ENCODE results near the gene GRAMD2B. TPM values are rescaled to one million over a fixed set of nuclear protein-coding genes. Genes with fewer than 3 reads are reported as not detected.

GRAMD2B gene
- total RNA-seq, 1 donor, result 113 TPM

DNA sequence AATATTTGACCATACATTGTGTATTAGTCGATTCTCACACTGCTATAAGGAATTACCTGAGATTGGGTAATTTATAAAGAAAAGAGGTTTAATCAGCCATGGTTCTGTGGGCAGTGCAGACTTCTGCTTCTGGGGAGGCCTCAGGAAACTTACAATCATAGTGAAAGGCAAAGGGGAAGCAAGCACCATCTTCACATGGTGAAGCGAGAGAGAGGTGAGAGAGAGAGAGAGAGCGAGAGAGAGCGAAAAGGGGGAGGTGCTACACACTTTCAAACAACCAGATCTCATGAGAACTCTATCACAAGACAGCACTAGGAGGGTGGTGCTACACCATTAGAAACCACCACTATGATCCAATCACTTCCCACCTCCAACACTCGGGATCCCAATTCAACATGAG lies 4.1 kb upstream of the GRAMD2B start:
- H3K4me3 ChIP-seq (ENCODE audit: low read depth, low read length), result no peak overlapping the region
- DNase-seq (ENCODE audit: low read depth), result no peak
- TF ChIP-seq, protein P1, sequence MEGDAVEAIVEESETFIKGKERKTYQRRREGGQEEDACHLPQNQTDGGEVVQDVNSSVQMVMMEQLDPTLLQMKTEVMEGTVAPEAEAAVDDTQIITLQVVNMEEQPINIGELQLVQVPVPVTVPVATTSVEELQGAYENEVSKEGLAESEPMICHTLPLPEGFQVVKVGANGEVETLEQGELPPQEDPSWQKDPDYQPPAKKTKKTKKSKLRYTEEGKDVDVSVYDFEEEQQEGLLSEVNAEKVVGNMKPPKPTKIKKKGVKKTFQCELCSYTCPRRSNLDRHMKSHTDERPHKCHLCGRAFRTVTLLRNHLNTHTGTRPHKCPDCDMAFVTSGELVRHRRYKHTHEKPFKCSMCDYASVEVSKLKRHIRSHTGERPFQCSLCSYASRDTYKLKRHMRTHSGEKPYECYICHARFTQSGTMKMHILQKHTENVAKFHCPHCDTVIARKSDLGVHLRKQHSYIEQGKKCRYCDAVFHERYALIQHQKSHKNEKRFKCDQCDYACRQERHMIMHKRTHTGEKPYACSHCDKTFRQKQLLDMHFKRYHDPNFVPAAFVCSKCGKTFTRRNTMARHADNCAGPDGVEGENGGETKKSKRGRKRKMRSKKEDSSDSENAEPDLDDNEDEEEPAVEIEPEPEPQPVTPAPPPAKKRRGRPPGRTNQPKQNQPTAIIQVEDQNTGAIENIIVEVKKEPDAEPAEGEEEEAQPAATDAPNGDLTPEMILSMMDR (IDR thresholded peaks at IDR 0.05; ENCODE audit: insufficient read depth, low read depth, low read length), result no peak

DNA sequence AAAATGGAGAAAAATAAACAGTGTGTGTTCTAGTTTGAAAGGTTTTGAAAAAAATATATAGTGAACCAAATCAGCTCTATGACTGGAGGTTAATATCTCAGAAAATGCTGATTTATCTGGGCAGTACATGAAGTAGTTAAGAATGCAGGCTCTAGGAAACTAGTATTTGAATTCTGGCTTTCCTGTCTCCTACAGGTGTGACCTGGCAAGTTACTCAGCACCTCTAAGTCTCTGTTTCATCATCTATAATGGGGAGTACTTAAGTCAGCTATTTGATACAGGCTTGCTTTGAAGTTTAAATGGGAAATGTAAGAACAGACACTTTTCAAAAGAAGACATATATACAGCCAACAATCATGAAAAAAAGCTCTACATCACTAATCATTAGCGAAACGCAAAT lies 5.2 kb downstream of the GRAMD2B start:
- no peak overlapping the region for H3K4me3 ChIP-seq (ENCODE audit: low read depth, low read length)
- TF ChIP-seq, protein P1 (IDR thresholded peaks at IDR 0.05; ENCODE audit: insufficient read depth, low read depth, low read length), result no peak
- DNase-seq (ENCODE audit: low read depth), result no peak

DNA sequence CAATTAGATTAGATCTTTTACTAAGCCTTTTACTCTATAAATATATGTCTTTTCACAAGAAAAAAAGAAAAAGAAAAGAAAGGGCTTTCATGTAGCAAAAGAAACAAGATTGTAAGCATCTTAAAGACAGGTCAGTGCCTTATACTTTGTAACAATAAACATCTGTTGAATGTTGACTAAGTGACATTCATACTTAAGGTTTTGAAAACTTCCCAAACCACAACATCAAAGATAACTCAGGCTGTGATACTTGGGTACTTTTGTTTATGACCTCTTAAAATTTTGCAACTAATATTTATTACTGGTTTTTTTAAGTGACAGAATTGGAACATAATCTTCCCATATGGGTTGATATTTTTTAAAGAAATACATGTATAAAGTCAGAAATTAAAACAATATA lies 7.4 kb downstream of the GRAMD2B start:
- TF ChIP-seq, protein P1 (IDR thresholded peaks at IDR 0.05; ENCODE audit: insufficient read depth, low read depth, low read length), result no peak
- DNase-seq (ENCODE audit: low read depth), result peak; percentile 48
- H3K4me3 ChIP-seq (ENCODE audit: low read depth, low read length), result no peak overlapping the region

DNA sequence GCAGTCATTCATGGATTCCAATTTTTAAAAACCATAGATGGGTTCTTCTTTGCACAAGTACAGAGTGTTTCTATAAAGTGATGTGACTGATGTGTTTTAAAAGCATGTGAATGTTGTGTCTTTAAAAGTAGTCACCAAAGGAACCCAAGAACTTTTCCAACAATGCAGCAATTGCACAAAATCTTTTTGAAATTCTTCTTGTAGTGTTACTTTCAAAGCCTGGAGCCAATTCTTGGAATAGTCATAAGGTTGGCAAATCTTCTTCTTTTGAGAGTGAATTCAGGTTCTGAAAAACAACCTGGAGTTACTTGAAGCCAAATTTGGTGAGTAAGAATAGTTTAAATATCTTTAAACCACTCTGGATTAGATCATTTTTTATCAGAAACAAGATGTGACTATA lies 10.5 kb downstream of the GRAMD2B start:
- no peak overlapping the region for H3K4me3 ChIP-seq (ENCODE audit: low read depth, low read length)
- DNase-seq (ENCODE audit: low read depth), result no peak
- TF ChIP-seq, protein P1 (IDR thresholded peaks at IDR 0.05; ENCODE audit: insufficient read depth, low read depth, low read length), result no peak

DNA sequence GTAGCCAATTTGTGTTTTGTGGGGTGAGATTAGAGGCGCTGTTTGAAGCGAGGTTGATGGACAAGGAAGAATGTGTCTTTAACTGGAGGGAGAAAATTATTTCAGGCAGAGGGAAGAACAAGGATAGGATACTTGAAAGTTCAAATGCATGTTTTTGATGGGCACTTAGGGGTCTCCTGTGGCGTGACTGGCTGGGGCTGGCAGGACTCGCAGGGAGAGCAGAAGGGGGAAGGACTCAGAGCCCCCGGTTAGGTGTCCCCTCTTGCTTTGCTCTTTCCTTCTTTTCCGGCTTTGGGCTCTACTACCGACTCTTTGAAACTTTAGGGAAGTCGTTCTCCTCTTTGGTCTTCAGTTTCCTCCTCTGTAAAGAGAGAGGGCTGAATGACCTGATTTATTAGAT lies 12.1 kb downstream of the GRAMD2B start:
- TF ChIP-seq, protein P1 (IDR thresholded peaks at IDR 0.05; ENCODE audit: insufficient read depth, low read depth, low read length), result no peak

DNA sequence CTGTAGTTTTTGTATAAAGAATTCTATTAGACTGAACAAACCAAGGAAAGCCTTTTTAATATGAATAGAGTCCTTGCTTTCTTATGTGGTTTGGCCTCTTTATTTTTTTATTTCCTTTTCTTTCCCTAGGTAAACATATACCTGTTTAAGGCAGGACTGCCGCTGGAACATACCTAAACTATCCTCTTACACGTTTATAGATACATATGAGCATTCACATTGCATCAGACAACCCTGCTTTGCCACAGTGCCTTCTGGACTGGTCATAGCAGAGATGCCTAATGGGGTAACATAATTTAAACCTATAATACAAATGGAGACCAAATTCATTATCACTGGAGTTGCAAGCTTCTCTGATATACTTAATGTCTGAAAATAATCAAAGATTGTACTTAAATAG lies 12.5 kb downstream of the GRAMD2B start:
- no peak for DNase-seq (ENCODE audit: low read depth)
- TF ChIP-seq, protein P1 (IDR thresholded peaks at IDR 0.05; ENCODE audit: insufficient read depth, low read depth, low read length), result no peak
- H3K4me3 ChIP-seq (ENCODE audit: low read depth, low read length), result no peak overlapping the region

More for the DNA sequence above, 12.1 kb downstream of the GRAMD2B start:
- H3K4me3 ChIP-seq (ENCODE audit: low read depth, low read length), result no peak overlapping the region
- no peak for DNase-seq (ENCODE audit: low read depth)

DNA sequence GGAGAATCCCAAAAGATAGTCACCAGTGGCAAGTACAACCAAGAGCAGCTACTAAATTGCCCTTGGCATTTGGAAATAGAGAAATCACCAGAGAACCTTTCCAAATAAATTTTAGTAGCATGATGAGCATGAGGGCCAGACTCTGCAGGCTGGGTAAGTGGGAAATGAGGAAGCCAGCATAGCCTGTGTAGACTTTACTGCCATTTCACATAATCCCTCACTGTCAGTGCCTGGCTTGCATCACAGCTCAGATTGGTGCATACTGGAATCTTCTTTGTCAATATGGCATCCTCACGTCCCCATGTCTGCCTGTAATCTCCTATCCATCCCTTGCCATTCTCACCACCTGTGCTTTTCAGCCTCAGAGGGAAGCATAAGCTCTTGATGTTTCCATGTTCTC lies 14.5 kb downstream of the GRAMD2B start:
- TF ChIP-seq, protein P1 (IDR thresholded peaks at IDR 0.05; ENCODE audit: insufficient read depth, low read depth, low read length), result no peak
- DNase-seq (ENCODE audit: low read depth), result no peak
- H3K4me3 ChIP-seq (ENCODE audit: low read depth, low read length), result no peak overlapping the region

Data from fibroblast of villous mesenchyme (primary cell).